CD4-positive, alpha-beta T cell treated with Interleukin-17A for 1 hour (primary cell): ENCODE data around the gene STAG1.
"Not testable (repeated sequence)": the region's sequence is repeated elsewhere in the genome, so short reads cannot be mapped to it uniquely, and the experiment has no call there.

Source experiments
- DNase-seq: peaks from one replicate; pipeline ENCODE4 v3.0.0-alpha.2; 2020

Gene STAG1

GRCh38 chr3:136490646-136491405, 261.4 kb downstream of the STAG1 start:
- DNase-seq, result no peak

- no peak for DNase-seq
Measured at GRCh38 chr3:136485777-136486176, 266.4 kb downstream of the STAG1 start.

GRCh38 chr3:136476280-136476679, 275.9 kb downstream of the STAG1 start:
- no peak for DNase-seq

GRCh38 chr3:136474876-136475275, 277.3 kb downstream of the STAG1 start:
- not testable (repeated sequence) for DNase-seq

- no peak for DNase-seq
Measured at GRCh38 chr3:136473716-136474326, 278.4 kb downstream of the STAG1 start.

GRCh38 chr3:136465296-136465695, 286.9 kb downstream of the STAG1 start:
- DNase-seq, result no peak

GRCh38 chr3:136464502-136464901, 287.7 kb downstream of the STAG1 start:
- no peak for DNase-seq

GRCh38 chr3:136463170-136463569, 289.0 kb downstream of the STAG1 start:
- DNase-seq, result no peak

- DNase-seq, result no peak
Measured at GRCh38 chr3:136457793-136458192, 294.4 kb downstream of the STAG1 start.

GRCh38 chr3:136456196-136456595, 296.0 kb downstream of the STAG1 start:
- DNase-seq, result no peak

GRCh38 chr3:136444581-136444980, 307.6 kb downstream of the STAG1 start:
- no peak for DNase-seq

GRCh38 chr3:136437043-136437442, 315.1 kb downstream of the STAG1 start:
- DNase-seq, result no peak

- DNase-seq, result no peak
Measured at GRCh38 chr3:136434429-136434828, 317.7 kb downstream of the STAG1 start.

GRCh38 chr3:136432685-136433084, 319.5 kb downstream of the STAG1 start:
- DNase-seq, result no peak

- DNase-seq, result no peak
Measured at GRCh38 chr3:136428167-136428566, 324.0 kb downstream of the STAG1 start.

GRCh38 chr3:136427236-136427635, 324.9 kb downstream of the STAG1 start:
- DNase-seq, result no peak

GRCh38 chr3:136414476-136414875, 337.7 kb downstream of the STAG1 start:
- DNase-seq, result no peak

GRCh38 chr3:136412307-136412706, 339.9 kb downstream of the STAG1 start:
- no peak for DNase-seq

GRCh38 chr3:136409549-136409948, 342.6 kb downstream of the STAG1 start:
- no peak for DNase-seq

- DNase-seq, result no peak
Measured at GRCh38 chr3:136404056-136404455, 348.1 kb downstream of the STAG1 start.

GRCh38 chr3:136396916-136397315, 355.3 kb downstream of the STAG1 start:
- DNase-seq, result no peak

- no peak for DNase-seq
Measured at GRCh38 chr3:136390574-136390973, 361.6 kb downstream of the STAG1 start.

- no peak for DNase-seq
Measured at GRCh38 chr3:136387031-136387430, 365.1 kb downstream of the STAG1 start.

GRCh38 chr3:136385457-136385856, 366.7 kb downstream of the STAG1 start:
- DNase-seq, result no peak

- DNase-seq, result no peak
Measured at GRCh38 chr3:136381051-136381450, 371.1 kb downstream of the STAG1 start.
